HG02678 (cell line): ENCODE data around the gene ZNF234.
"Not testable (repeated sequence)": the region's sequence is repeated elsewhere in the genome, so short reads cannot be mapped to it uniquely, and the experiment has no call there.

Experiments used
- ATAC-seq: cut with Tn5 transposase; IDR thresholded peaks from one replicate; pipeline ENCODE4 v1.9.1; 2021; ENCODE audit warnings: mild to moderate bottlenecking, moderate library complexity; ENCODE audit not compliant: unreplicated experiment

Gene ZNF234

DNA sequence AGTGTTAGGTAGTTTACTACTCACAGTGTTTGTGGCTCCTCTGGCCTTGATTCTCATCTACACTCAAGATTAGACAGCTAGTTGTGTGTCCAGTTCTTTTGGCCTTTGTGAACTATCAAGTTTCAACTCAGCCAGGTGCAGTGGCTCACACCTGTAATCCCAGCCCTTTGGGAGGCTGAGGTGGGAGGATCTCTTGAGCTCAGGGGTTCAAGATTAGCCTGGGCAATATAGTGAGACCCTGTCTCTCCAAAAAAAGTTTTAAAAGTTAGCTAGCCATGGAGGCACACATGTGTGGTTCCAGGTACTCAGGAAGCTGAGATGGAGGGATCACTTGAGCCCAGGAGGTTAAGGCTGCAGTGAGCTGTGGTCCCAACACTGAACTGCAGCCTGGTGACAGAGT is 39.6 kb downstream of the ZNF234 start:
- ATAC-seq = no peak

GRCh38 chr19:44182145-44182544 is 40.8 kb downstream of the ZNF234 start:
- ATAC-seq = no peak

DNA sequence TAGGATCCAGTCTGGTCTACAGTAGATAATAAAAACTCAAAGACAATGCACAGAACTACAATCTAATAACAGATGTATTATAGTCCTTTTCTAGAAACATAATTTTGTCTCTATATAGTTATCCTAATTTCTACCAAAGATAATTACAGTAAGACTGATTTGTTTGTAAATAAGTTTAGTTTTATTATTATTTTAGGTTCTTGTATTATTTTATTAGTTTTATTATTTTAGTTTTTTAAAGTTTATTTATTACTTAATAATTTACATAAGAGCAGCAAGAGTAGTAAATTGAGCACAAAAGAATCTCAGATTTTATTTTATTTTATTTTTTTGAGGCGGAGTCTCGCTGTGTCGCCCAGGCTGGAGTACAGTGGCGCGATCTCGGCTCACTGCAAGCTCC is 48.7 kb downstream of the ZNF234 start:
- no peak for ATAC-seq

GRCh38 chr19:44192127-44192526 is 50.8 kb downstream of the ZNF234 start:
- no peak for ATAC-seq

GRCh38 chr19:44196772-44197171 is 55.4 kb downstream of the ZNF234 start:
- no peak for ATAC-seq

DNA sequence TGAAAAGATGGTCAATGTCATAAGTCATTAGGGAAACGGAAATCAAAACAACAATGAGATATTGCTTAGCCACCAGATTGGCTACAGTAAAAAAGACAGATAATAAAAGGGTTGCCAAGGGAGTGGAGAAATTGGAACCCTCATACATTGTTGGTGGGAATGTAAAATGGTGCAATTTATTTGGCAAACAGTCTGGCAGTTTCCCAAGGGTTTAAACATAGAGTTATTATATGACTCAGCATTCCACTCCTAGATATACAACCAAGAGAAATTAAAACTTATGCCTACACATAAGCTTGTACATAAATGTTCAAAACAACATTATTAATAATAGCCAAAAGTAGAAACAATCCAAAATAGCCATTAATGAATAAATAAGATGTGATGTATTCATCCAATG is 61.1 kb downstream of the ZNF234 start:
- ATAC-seq = no peak

DNA sequence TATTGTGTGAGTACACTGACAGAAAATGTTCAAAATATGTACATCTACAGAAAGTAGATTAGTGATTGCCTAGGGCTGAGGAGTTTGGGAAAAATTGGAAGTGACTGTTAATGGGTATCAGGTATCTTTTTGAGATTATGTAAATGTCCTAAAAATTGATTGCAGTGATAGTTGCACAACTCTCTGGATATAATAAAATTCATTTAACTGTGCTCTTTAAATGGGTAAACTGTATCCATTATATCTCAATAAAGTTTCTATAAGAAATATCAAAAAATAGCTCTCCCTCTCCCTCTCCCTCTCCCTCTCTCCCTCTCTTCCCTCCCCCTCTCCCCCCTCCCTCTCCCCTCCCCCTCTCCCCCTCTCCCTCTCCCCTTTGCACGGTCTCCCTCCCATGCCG is 61.6 kb downstream of the ZNF234 start:
- ATAC-seq = no peak

GRCh38 chr19:44203877-44204276 is 62.5 kb downstream of the ZNF234 start:
- not testable (repeated sequence) for ATAC-seq

DNA sequence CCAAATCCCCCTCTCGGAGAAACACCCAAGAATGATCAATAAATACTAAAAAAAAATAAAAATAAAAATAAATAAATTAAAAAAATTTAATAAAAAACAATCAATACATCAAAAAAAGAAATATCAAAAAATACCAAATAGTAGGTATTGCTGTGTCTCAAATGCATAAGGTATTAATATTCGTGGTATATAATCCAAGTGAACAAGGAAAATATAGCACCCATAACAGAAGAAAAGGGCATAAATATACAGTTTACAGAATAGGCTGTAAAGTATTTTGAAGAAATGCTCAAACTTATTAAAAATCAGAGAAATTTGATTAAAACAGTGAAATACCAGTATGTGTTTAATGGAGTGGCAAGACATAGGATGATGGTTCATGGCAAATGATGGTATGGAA is 63.4 kb downstream of the ZNF234 start:
- no peak for ATAC-seq

GRCh38 chr19:44207126-44207803 is 65.9 kb downstream of the ZNF234 start:
- ATAC-seq = peak; percentile 94
